ENCODE measurements around the gene ZNF28.
"Not testable (repeated sequence)": the region's sequence is repeated elsewhere in the genome, so short reads cannot be mapped to it uniquely, and the experiment has no call there.

- TF ChIP-seq REST (IDR thresholded peaks at IDR 0.05; ENCODE audit: insufficient read depth in 1 of 2, low read depth in 2 of 2, low read length in 1 of 2); CTCF (IDR thresholded peaks at IDR 0.05); POLR2AphosphoS5 (IDR thresholded peaks at IDR 0.05; ENCODE audit: low read depth, low read length): not testable (repeated sequence)
Measured at GRCh38 chr19:52799950-52800640, 21.3 kb downstream of the ZNF28 start.

Data from Panc1 (cell line).